Upper lobe of left lung (tissue), 6 donors: ENCODE measurements around the gene CATSPER1. TPM values are rescaled to one million over a fixed set of nuclear protein-coding genes. Genes with fewer than 3 reads are reported as not detected.
"Not testable (repeated sequence)": the region's sequence is repeated elsewhere in the genome, so short reads cannot be mapped to it uniquely, and the experiment has no call there.

ENCODE experiments used
- ATAC-seq, 2 donors: fragments of 200-7000 bp; cut with Tn5 transposase; one replicate each; pipeline ENCODE4 v1.9.1; 2022; ENCODE audit warnings: mild to moderate bottlenecking in 2 of 2, moderate library complexity in 2 of 2; ENCODE audit not compliant: low FRiP score in 2 of 2
- DNase-seq, 2 donors: peaks; one replicate each; pipeline ENCODE4 v3.0.0-alpha.2; 2019 to 2020
- H3K27ac ChIP-seq, 4 donors: fragments of 200-600 bp; sonication (generic); one replicate each; pipeline ENCODE4 v1.5.1; 2016 to 2019
- H3K27me3 ChIP-seq, 4 donors: fragments of 200-600 bp; sonication (generic); one replicate each; pipeline ENCODE4 v1.5.1; 2017 to 2019
- H3K36me3 ChIP-seq, 4 donors: fragments of 200-600 bp; sonication (generic); one replicate each; pipeline ENCODE4 v1.5.1; 2016 to 2019
- H3K4me1 ChIP-seq, 4 donors: fragments of 200-600 bp; sonication (generic); one replicate each; pipeline ENCODE4 v1.5.1; 2018 to 2019
- H3K4me3 ChIP-seq, 4 donors: fragments of 200-600 bp; sonication (generic); one replicate each; pipeline ENCODE4 v1.5.1; 2017 to 2019; ENCODE audit warnings: mild to moderate bottlenecking in 2 of 4, moderate library complexity in 1 of 4
- H3K9me3 ChIP-seq, 4 donors: fragments of 200-600 bp; sonication (generic); one replicate each; pipeline ENCODE4 v1.5.1; 2018 to 2019
- EP300 ChIP-seq, 4 donors: sonication (generic); formaldehyde crosslinking; IDR thresholded peaks; one replicate each; pipeline ENCODE4 v1.5.1; 2017; ENCODE audit warnings: antibody characterized with exemption in 4 of 4, control low read depth in 2 of 4
- POLR2A ChIP-seq, 4 donors: fragments of 450-650 bp; IDR thresholded peaks; one replicate each; pipeline ENCODE4 v1.5.1; 2016 to 2017; ENCODE audit warnings: antibody characterized with exemption in 4 of 4, mild to moderate bottlenecking in 2 of 4
- POLR2AphosphoS5 ChIP-seq, 2 donors: sonication (generic); formaldehyde crosslinking; IDR thresholded peaks; one replicate each; pipeline ENCODE4 v1.5.1; 2017; ENCODE audit warnings: antibody characterized with exemption in 2 of 2
- WGBS, 2 donors: methylation state at CpG; one replicate each; pipeline ENCODE4 v1.1.5; 2017 to 2018; 5-methylcytosine and 5-hydroxymethylcytosine counted together
- total RNA-seq, 6 donors: library from RNA; depleted of rRNA in 4 of 6; stranded (reverse); fragments of >200 nt in 4 of 6; gene quantifications; one replicate each; pipeline versions ENCODE4 v1.1.0 to v1.2.1, GENCODE V29; 2016 to 2021
- TF ChIP-seq, protein P1 (sequence below), 6 experiments: fragments of 450-650 bp in 4 of 6; fragments of 200-600 bp in 2 of 6; sonication (generic) in 2 of 6; IDR thresholded peaks; one replicate each; pipeline ENCODE4 v1.5.1; 2016 to 2019; ENCODE audit warnings: antibody characterized with exemption in 6 of 6
- donor health status: DM: no; HTN: no; CAD: no; lungs with moderate emphysema.
- donor health status: DM: no; HTN: yes; CAD: no; lungs with severe emphysema.

The CATSPER1 gene
- total RNA-seq, 6 donors from 2014 or later, result 0.79 to 6.1 (median 3.0) TPM; not detected in 1

DNA sequence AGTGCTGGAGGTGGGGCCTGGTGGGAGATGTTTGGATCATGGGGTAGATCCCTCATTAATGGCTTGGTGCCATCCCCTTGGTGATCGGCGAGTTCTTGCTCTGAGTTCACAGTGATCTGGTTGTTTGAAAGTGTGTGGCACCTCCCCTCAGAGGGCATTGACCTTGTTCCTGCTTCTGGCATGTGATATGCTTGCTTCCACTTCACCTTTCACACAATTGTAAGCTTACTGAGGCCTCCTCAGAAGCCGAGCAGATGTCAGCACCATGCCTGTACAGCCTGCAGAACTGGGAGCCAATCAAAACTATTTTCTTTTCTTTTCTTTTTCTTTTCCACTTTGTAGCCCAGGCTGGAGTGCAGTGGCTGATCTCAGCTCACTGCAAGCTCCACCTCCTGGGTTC lies 11.0 kb upstream of the CATSPER1 start:
- TF ChIP-seq, protein P1, sequence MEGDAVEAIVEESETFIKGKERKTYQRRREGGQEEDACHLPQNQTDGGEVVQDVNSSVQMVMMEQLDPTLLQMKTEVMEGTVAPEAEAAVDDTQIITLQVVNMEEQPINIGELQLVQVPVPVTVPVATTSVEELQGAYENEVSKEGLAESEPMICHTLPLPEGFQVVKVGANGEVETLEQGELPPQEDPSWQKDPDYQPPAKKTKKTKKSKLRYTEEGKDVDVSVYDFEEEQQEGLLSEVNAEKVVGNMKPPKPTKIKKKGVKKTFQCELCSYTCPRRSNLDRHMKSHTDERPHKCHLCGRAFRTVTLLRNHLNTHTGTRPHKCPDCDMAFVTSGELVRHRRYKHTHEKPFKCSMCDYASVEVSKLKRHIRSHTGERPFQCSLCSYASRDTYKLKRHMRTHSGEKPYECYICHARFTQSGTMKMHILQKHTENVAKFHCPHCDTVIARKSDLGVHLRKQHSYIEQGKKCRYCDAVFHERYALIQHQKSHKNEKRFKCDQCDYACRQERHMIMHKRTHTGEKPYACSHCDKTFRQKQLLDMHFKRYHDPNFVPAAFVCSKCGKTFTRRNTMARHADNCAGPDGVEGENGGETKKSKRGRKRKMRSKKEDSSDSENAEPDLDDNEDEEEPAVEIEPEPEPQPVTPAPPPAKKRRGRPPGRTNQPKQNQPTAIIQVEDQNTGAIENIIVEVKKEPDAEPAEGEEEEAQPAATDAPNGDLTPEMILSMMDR (IDR thresholded peaks at IDR 0.05), result no peak
- TF ChIP-seq POLR2AphosphoS5 (IDR thresholded peaks at IDR 0.05) (no peak), EP300 (IDR thresholded peaks at IDR 0.05) (no peak), POLR2A (IDR thresholded peaks at IDR 0.05) (no peak)
- DNase-seq, result no peak
- 88 to 94% methylated on average over 3 of the region's 3 CpGs for WGBS, 2 donors

DNA sequence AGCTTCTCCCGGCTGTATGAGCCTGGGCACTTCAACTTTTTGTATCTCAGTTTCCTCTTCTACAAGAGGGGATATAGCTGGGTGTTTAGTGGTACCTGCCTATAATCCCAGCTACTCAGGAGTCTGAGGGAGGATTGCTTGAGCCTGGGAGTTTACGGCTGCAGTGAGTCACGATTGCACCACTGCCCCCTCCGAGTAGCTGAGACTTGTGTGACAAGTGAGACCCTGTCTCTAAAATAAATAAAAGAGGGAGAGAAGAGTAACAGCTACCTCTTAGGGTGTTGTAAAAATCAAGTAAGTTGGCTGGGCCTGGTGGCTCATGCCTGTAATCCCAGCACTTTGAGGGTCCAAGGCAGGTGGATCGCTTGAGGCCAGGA lies 10.0 kb upstream of the CATSPER1 start:
- no peaks in the 10 kb centered on the region for H3K9me3 ChIP-seq
- H3K27ac ChIP-seq, result no peak overlapping the region
- DNase-seq (no peak), ATAC-seq (no peak)
- TF ChIP-seq EP300 (IDR thresholded peaks at IDR 0.05) (no peak), POLR2A (IDR thresholded peaks at IDR 0.05) (no peak), POLR2AphosphoS5 (IDR thresholded peaks at IDR 0.05) (no peak)
- TF ChIP-seq, protein P1 (IDR thresholded peaks at IDR 0.05), result no peak
- H3K36me3 ChIP-seq, result no peaks in the 10 kb centered on the region
- 68 to 83% methylated on average over 5 of the region's 5 CpGs for WGBS, 2 donors
- H3K27me3 ChIP-seq, result no peaks in the 10 kb centered on the region
- no peaks in the 10 kb centered on the region for H3K4me1 ChIP-seq
- no peak overlapping the region for H3K4me3 ChIP-seq

More for the DNA sequence above, 11.0 kb upstream of the CATSPER1 start:
- H3K4me1 ChIP-seq, result no peaks in the 10 kb centered on the region
- H3K36me3 ChIP-seq, result no peaks in the 10 kb centered on the region
- no peak overlapping the region for H3K4me3 ChIP-seq
- no peaks in the 10 kb centered on the region for H3K9me3 ChIP-seq
- H3K27me3 ChIP-seq, result no peaks in the 10 kb centered on the region
- H3K27ac ChIP-seq, result no peak overlapping the region
- no peak for ATAC-seq

DNA sequence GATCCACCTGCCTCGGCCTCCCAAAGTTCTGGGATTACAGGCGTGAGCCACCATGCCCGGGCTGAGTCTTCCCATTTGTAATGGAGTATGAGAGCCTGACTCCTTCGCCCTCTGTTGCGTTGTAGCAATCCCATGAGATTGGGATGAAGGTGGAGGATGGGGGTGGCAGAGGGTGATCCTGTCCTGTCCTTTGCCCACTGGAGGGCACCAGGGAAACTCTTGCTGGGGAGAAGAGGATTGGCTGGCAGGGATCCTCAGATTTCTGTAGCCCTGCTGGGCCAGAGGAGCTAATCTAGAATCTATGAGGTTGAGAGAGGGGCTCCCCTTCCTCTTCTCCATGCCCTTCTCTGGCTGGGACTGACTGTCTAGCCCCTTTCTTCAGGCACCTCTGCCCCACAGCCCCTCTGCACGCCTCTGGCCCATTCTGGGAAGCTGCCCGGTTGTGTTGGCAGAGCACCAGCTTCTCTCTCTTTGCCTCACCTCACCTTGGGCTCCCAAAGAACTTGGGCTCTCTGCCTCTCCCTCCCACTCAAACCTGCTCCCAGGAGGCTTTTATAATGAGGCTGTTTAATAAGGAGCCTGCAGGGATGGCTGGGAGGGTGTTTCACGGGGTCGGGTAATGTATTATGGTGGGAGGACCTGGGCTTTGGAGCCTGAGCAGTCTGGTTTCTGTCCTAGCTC lies 9.5 kb upstream of the CATSPER1 start:
- no peak overlapping the region for H3K4me3 ChIP-seq
- no peaks in the 10 kb centered on the region for H3K9me3 ChIP-seq
- WGBS, 2 donors, result 66 to 77% methylated on average over 9 of the region's 9 CpGs
- TF ChIP-seq POLR2AphosphoS5 (IDR thresholded peaks at IDR 0.05), result no peak
- TF ChIP-seq POLR2A (IDR thresholded peaks at IDR 0.05), result no peak
- no peak for TF ChIP-seq EP300 (IDR thresholded peaks at IDR 0.05)
- TF ChIP-seq, protein P1 (IDR thresholded peaks at IDR 0.05), result no peak
- H3K4me1 ChIP-seq, result no peaks in the 10 kb centered on the region
- DNase-seq (no peak), ATAC-seq (no peak)
- no peaks in the 10 kb centered on the region for H3K36me3 ChIP-seq
- H3K27me3 ChIP-seq, result no peaks in the 10 kb centered on the region
- no peak overlapping the region for H3K27ac ChIP-seq

DNA sequence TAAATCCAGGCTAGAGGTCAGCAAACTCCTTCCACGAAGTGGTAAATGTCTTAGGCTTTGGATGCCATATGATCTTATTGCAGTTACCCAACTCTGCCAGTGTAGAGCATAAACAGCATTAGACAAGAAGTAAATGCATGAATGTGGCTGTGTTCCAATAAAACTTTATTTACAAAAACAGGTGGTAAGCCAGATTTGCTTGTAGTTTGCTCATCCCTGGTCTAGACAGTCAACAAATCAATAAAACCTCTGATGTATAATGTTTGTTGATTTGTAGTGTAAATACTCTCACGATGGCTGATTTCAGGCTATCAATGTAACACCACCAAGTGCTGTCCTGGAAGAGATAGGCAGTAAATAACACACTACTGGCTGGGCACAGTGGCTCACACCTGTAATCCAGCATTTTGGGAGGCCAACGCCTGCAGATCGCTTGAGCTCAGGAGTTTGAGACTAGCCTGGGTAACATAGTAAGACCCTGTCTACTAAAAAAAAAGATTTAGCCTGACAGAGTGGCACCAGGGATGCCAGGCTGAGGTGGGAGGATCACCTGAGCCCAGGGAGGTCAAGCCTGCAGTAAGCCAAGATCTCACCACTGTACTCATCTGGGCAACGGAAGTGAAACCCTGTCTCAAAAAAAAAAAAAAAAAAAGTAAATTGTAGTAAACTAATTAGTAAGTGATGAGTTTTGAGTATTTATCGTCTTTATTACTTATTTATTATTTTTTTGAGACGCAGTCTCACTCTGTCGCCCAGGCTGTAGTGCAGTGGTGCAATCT lies 6.9 kb upstream of the CATSPER1 start:
- ATAC-seq, result no peak

DNA sequence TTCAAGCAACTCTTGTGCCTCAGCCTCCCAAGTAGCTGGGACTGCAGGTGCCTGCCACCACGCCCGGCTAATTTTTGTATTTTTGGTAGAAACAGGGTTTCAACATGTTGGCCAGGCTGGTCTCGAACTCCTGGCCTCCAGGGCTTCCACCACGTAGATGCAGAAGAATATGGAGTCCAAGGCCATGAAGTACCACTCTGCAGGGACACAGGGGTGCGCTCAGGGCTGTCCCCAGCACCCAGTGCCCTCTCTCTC lies 3.2 kb downstream of the CATSPER1 start:
- not testable (repeated sequence) for H3K4me3 ChIP-seq
- 80 to 85% methylated on average over 5 of the region's 5 CpGs for WGBS, 2 donors
- peaks cover 14 to 25% (median 20%) of the 10 kb centered on the region in 4 donors for H3K4me1 ChIP-seq

More for the DNA sequence above, 6.9 kb upstream of the CATSPER1 start:
- no peak for DNase-seq
- Histone ChIP-seq H3K27ac (no peak overlapping the region), H3K27me3 (no peaks in the 10 kb centered on the region), H3K4me1 (no peaks in the 10 kb centered on the region), H3K36me3 (no peaks in the 10 kb centered on the region), H3K4me3 (no peak overlapping the region), H3K9me3 (no peaks in the 10 kb centered on the region)
- TF ChIP-seq POLR2A (IDR thresholded peaks at IDR 0.05) (no peak), EP300 (IDR thresholded peaks at IDR 0.05) (no peak)
- WGBS, 2 donors, result 83 to 85% methylated on average over 8 of the region's 8 CpGs

More for the DNA sequence above, 3.2 kb downstream of the CATSPER1 start:
- not testable (repeated sequence) for H3K27ac ChIP-seq, DNase-seq, H3K36me3 ChIP-seq, H3K9me3 ChIP-seq, H3K27me3 ChIP-seq, ATAC-seq
